Urothelium cell line (cell line): Measurements from ENCODE around the gene BSCL2.
"Not testable (repeated sequence)": the region's sequence is repeated elsewhere in the genome, so short reads cannot be mapped to it uniquely, and the experiment has no call there.

ENCODE experiments used
- DNase-seq: peaks from one replicate; pipeline ENCODE4 v3.0.0; 2011; ENCODE audit warnings: low spot score, mixed read lengths
- FAIRE-seq: peaks from 2 replicates; lab custom pipeline; 2011; peaks lifted over from hg19 to GRCh38; lab: Jason Lieb, UNC

The BSCL2 gene

DNA sequence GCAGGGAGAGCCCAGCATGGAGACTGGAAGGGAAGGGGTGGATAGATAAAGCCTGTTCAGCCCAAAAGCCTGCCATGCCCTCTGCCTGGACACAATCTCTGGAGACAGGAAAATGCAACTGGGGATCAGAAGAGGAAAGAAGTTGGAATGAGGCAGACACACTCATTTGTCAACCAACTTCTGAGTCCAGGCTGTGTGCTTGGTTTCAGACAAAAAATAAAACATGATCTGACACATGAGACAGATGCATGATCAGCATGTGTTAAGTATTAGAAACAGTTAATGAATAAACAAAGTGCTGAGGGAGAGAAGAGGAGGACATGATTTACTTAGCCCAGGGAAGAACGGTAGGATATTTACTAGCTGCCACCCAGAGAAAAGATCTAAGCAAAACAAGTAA, 18.7 kb downstream of the BSCL2 start:
- DNase-seq (no peak), FAIRE-seq (no peak)

DNA sequence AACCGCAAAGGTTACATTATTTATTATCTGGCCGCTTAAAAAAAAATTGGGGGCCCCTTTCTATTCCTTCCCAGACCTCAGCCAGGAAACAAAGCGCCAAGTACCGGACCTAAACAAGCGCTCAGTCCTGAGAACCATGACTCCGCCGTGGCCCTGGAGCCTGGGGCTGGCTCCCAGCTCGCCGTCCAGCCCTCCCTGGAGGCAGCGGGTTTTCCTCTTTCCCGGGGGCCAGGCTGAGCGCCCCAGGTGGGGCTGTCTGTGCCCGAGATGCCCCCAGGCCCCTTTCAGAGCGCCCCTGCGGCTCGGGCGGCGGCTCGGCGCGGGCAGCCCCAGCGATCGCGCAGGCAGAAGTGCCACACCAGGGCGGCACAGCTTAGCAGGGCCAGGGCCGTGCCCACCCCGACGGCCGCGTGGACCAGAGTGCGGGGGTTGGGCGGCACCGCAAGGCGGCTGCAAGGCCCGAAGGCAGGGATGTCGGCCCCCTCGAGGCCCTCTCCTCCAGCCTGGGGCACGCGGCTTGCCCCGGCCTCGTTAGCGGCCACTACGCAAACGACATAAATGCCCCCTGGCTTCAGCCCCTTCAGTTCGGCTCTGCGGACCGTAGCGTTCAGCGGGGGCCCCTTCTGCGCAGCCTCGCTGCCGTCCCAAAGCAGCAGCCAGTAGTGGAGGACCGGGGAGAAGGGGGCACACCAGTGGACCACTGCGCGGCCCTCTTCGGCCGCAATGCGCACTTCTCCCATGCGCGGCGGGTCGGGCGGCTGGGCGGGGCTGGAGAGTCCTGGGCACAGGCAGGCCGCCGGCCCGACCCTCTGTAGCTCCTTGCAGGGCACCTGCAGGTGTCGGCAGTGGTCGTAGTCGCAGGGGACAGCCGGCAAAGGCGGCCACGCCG, 19.5 kb downstream of the BSCL2 start:
- DNase-seq: no peak
- FAIRE-seq: no peak

DNA sequence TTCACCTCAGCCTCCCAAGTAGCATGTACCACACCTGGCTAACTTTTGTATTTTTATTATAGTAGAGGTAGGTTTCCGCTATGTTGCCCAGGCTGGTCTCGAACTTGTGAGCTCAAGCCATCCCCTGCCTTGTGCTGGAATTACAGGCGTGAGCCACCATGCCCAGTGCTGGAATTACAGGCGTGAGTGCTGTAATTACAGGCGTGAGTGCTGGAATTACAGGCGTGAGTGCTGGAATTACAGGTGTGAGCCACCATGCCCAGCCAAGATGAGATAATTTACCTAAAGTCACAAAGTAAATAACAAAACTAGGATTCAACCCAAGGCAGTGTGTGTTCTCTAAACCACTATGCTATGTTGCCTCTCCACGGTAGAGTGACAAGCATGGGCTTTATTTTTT, 24.7 kb downstream of the BSCL2 start:
- no peak for FAIRE-seq
- DNase-seq: no peak

DNA sequence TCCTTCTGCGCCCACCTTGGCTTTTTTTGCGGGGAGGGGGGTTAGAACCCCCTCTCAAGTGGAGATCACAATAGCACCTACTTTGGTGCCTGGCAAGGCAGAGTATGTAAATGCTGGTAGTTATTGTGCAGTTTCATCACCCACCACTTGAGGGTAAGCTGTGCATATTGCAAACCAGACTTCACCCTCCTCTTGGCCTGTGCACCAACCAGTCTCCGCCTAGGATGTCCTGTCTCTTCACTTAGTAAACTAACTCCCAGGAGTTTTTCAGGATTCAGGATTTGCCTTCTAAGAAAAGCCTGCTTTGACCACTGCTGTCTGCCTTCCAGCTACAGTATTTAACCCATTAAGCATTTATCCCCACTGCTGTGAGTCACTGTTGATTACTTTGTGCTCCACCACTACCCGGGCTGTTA, 26.4 kb downstream of the BSCL2 start:
- DNase-seq: peak; percentile 75
- peak; percentile 67 for FAIRE-seq

DNA sequence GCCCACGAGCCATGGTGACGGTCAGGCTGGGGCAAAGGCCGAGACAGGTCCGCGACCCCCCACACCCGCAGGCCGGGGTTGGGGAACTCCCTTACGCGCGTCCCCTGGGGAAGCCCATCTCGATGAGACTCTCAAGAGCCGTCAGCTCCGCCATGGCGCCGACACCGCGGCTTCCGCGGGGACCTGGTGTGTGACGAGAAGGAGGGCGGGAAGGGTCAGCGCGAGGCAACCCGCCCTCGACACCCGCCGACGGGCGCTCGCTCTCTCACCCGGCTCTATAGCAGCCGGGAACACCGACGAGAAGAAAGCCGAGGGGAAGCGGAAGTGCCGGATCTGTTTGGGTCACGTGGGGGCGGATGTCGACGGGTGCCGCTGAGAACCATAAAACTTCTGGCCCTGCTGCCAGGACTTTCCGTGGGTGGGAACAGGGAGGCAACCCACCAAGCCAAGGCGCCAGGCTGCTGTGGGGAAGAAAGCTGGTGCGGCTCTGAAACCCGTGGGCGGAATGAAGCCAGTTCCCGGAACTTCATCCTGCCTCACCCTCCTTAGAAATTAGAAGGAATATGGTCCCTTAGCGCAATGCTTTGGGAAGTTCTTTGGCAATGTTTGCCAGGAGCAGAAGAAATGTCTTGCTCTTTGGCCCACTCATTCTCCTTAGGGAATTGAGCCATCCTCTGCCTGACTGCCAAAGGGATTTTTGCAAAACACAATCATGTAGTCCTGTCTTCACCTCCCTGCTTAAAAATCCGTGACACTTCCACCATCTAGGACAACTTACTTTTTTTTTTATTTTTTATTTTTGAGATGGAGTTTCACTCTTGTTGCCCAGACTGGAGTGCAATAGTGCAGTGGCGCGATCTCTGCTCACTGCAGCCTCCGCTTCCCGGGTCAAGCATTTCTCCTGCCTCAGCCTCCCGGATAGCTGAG, 28.2 kb downstream of the BSCL2 start, which contains the start of gene UBXN1:
Gene UBXN1, minus strand, starts transcription at position 304 of the 927 bp plus-strand sequence. Its CDS starts 150 bp downstream, at position 154.
- peak; percentile 90 for DNase-seq
- FAIRE-seq: no peak

DNA sequence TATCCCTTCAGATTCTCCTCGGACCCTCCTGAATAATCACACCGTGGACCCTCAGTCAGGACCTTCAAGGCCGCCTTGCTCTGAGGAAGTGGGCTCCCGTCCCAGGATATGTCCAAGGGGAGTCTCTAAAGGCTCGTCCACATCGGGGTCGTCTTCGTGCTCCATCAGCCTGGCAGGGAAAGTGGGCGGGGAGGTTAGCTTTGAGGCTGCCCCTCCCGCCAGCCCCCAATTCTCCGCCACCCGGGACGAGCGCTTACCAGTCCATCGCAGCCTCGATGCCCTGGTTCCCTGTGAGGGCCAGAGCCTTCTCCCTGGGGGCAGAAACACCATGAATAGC, 28.8 kb downstream of the BSCL2 start:
- DNase-seq: no peak

DNA sequence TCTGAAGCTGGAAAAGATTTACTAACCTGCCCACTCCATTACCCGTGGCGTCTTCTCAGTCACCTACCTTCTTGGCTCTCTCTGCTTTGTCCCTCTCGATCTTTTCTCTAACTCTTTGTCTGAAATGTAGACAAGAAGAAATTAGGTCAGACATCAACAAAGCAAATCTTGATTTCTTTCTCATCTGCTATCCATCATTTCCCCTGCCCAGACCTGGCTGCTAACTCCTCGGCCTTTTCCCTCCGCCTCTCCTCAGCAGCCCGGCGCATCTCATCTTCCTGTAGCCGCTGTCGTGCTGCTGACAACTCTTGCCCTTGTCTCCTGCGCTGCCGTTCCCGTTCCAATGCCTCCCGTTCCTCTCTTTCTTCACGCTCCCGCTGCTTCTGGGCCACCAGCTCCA, 29.5 kb downstream of the BSCL2 start:
- DNase-seq (no peak), FAIRE-seq (no peak)

More for the DNA sequence above, 28.8 kb downstream of the BSCL2 start:
- FAIRE-seq: no peak

DNA sequence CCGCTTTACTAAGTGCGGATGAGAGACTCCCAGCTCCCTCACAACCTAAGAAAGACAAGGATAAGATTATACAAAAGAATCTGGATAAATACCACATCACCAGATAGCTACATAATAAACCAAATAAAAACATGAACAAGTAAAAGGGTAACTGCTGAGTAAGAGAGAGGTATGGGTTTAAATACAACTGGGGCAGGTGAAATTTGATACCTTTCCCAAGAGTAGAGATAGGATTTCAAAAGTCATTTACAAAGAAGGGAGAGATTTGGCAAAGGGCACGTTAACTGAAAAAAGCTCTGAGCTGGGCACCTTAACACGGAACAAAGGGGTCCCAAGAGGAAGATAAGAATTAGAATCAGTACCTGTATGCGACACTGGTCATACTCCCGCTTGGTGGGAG, 30.1 kb downstream of the BSCL2 start:
- no peak for FAIRE-seq
- no peak for DNase-seq

GRCh38 chr11:62676698-62677097, 30.5 kb downstream of the BSCL2 start:
- FAIRE-seq (no peak), DNase-seq (no peak)

- not testable (repeated sequence) for FAIRE-seq, DNase-seq
Measured at GRCh38 chr11:62675415-62675814, 31.8 kb downstream of the BSCL2 start.

DNA sequence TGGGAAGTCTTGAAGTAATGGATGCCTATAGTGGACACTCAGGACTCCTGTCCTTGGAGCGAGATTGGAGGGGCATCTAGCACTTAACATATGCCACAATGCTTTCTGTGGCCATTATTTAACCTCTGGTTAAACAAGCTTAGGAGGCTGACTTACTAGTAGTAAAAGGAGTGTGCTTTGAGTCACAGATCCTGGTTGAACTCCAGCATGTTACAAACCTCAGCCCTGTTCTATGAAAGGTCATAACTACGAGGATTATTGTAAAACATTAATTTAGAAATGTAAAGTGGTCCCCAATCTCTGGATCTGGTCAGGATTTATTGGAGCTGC, 34.1 kb downstream of the BSCL2 start:
- no peak for FAIRE-seq
- DNase-seq: no peak

GRCh38 chr11:62671608-62672389, 35.4 kb downstream of the BSCL2 start, which contains the start of the genes LBHD1 and UQCC3:
Gene LBHD1 (minus strand): TSS chr11:62672267. CDS start chr11:62670031, 2,236 bp downstream.
Gene UQCC3 (plus strand): TSS chr11:62671673. CDS start chr11:62671746, 73 bp downstream.
- FAIRE-seq (no peak), DNase-seq (peak; percentile 80)

DNA sequence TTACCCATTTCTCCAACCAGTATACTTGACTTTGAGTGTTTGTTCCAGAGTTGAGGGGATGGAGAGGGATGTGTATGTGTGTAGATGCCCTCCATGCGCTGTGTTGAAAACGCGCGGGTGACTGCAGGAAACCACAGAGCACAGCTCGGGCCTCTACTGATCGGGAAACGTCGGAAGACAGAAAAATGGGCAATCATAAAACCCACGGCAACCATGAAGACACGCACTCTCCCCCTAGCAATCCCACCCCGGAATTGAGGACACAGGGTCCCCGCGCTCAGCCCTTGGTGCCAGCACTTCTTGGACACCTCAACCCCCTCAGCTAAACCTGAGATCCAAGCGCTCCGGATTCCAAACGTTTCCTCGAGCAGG, 36.0 kb downstream of the BSCL2 start:
- no peak for FAIRE-seq
- no peak for DNase-seq

- DNase-seq (no peak), FAIRE-seq (no peak)
Measured at GRCh38 chr11:62669420-62670161, 37.6 kb downstream of the BSCL2 start.

DNA sequence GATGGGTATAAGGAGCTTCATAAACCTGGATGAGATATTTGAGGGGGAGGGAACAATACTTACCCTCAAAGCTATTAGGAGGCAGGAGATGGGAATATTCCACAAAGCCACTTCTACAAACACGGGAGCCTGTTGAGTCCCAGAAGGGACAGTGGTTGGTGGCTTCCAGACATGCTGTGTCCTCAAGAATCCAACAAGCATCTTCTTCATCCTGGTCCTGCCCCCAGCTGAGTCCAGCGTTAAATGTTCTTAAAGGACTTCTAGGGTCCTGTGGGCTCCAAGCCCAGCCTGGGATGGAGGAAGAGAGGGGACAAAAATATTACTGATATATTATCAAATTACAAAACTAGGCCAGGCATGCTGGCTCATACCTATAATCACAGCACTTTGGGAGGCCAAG, 39.8 kb downstream of the BSCL2 start:
- DNase-seq: no peak
- no peak for FAIRE-seq

GRCh38 chr11:62666259-62666926, 40.8 kb downstream of the BSCL2 start:
- DNase-seq (no peak), FAIRE-seq (no peak)

DNA sequence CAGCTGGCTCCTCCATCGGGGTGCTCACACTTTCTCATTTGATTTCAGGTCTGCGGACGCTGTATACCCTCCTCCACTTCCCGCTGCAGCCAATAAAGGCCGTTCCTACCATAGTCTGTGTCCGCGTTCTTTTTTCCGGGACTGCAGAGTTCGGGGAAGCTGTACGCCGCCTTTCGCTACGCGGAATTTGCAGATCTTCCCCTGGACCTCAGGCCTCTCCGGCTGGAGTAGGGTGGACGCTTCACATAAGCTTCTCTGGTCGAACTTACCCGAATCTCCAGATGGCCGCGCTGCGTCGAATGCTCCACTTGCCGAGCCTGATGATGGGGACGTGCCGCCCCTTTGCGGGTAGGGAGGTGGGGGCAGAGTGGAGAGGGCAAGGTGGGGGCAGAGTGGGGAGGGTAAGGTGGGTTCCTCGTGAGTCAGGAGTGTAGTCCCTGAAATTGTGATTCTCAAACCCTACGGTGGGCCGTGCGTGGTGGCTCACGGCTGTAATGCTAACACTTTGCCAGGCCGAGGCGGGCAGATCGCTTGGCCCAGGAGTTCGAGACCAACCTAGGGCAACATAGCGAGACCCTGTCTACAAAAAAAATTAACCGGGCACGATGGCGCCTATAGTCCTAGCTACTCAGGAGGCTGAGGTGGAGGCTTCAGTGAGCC, 41.5 kb downstream of the BSCL2 start:
- FAIRE-seq (no peak), DNase-seq (no peak)

DNA sequence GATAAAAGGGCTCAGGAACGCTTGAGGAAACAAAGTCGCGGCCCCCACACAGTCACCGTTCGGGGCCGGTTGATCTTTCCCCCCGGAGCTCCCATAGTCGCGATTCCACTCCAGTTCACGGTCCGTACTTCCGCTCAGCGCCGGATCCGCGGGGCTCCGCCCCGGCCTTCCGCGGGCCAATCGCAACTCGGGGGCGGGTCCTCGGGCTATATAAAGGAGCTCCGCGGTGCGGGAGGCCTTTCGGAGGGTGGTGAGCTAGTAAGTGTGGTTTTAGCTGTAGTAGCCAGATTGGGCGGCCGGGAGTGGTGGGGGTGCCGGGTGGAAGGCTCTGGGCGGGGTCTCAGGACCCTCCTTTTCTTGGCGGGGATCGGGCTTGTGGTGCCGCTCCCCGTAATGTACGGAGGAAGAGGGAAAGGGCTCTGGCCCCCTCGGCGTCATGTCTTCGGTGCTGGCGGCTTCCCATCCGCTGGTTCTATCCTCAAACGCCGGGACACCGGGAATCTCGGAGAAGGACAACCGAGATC, 42.1 kb downstream of the BSCL2 start, which contains the start of the genes C11orf98 and CSKMT:
Gene C11orf98, minus strand, starts transcription at position 136 of the 524 bp plus-strand sequence. Its CDS starts 41 bp downstream, at position 95.
Gene CSKMT, plus strand, starts transcription at position 238 of the 524 bp plus-strand sequence. CDS start 568 bp downstream, outside the sequence.
- FAIRE-seq: no peak
- DNase-seq: peak; percentile 96
